Measurements from ENCODE around the gene FTO.

FTO gene

DNA sequence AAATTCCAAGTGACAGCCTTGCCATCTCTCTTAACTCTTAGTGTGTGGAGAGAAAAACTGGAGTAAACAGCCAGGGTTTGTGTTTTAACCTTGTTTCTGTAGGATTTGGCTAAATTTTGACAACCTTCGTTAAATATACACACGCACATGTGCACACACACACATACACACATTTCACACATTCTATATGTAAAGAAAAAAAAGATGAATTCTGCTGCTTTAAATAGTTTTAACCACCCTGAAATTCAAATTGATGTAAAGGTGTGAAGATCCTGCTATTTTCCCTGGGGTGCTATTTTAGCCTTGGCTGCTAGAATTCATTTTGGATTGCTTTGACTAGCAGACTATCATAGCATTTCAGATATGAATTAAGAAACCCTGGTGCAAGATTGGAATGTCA lies 191.9 kb downstream of the FTO start:
- Histone ChIP-seq H3K4me2 (no peak overlapping the region), H2AFZ (ENCODE audit: low read depth) (no peak overlapping the region), H3K9ac (no peak overlapping the region), H3K27ac (no peak overlapping the region), H3K4me3 (IDR thresholded peaks at IDR 0.05; ENCODE audit: insufficient read depth, low read depth, low read length) (no peak overlapping the region), H3K4me1 (ENCODE audit: low read depth, poor library complexity, severe bottlenecking) (no peaks in the 10 kb centered on the region), H3K36me3 (ENCODE audit: insufficient read depth) (no peaks in the 10 kb centered on the region), H3K27me3 (ENCODE audit: insufficient read depth, low read depth) (no peaks in the 10 kb centered on the region), H3K79me2 (ENCODE audit: insufficient read depth, low read depth) (no peaks in the 10 kb centered on the region), H4K20me1 (ENCODE audit: insufficient read depth) (no peaks in the 10 kb centered on the region)
- TF ChIP-seq, protein P1, sequence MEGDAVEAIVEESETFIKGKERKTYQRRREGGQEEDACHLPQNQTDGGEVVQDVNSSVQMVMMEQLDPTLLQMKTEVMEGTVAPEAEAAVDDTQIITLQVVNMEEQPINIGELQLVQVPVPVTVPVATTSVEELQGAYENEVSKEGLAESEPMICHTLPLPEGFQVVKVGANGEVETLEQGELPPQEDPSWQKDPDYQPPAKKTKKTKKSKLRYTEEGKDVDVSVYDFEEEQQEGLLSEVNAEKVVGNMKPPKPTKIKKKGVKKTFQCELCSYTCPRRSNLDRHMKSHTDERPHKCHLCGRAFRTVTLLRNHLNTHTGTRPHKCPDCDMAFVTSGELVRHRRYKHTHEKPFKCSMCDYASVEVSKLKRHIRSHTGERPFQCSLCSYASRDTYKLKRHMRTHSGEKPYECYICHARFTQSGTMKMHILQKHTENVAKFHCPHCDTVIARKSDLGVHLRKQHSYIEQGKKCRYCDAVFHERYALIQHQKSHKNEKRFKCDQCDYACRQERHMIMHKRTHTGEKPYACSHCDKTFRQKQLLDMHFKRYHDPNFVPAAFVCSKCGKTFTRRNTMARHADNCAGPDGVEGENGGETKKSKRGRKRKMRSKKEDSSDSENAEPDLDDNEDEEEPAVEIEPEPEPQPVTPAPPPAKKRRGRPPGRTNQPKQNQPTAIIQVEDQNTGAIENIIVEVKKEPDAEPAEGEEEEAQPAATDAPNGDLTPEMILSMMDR (conservative IDR thresholded peaks at IDR 0.05; ENCODE audit: low read depth, low read length), result no peak

DNA sequence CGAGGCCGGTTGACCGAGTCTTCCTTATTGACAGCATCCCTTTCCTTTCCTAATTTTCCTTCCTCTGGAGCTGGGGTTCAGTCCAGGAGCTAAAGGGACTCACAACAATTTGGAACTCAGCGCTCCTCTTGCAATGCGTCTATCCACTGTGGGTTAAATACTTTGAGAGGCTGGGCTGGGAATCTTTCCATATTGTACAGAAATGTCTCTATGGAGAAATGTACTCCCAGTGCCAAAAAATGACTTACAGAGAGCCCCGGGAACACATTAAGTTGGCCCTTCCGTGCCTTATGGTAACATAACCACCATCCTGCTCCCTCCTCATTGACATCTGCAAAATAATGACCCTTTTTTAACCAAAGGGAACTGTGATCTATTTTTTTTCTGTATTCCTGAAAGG lies 192.8 kb downstream of the FTO start:
- TF ChIP-seq, protein P1 (conservative IDR thresholded peaks at IDR 0.05; ENCODE audit: low read depth, low read length), result no peak
- no peak overlapping the region for H3K4me3 ChIP-seq (IDR thresholded peaks at IDR 0.05; ENCODE audit: insufficient read depth, low read depth, low read length)
- no peaks in the 10 kb centered on the region for H3K36me3 ChIP-seq (ENCODE audit: insufficient read depth)
- H2AFZ ChIP-seq (ENCODE audit: low read depth), result no peak overlapping the region
- no peak overlapping the region for H3K4me2 ChIP-seq
- no peak overlapping the region for H3K9ac ChIP-seq
- H3K4me1 ChIP-seq (ENCODE audit: low read depth, poor library complexity, severe bottlenecking), result no peaks in the 10 kb centered on the region
- H3K27ac ChIP-seq, result no peak overlapping the region
- no peaks in the 10 kb centered on the region for H3K79me2 ChIP-seq (ENCODE audit: insufficient read depth, low read depth)
- H4K20me1 ChIP-seq (ENCODE audit: insufficient read depth), result no peaks in the 10 kb centered on the region
- no peaks in the 10 kb centered on the region for H3K27me3 ChIP-seq (ENCODE audit: insufficient read depth, low read depth)

DNA sequence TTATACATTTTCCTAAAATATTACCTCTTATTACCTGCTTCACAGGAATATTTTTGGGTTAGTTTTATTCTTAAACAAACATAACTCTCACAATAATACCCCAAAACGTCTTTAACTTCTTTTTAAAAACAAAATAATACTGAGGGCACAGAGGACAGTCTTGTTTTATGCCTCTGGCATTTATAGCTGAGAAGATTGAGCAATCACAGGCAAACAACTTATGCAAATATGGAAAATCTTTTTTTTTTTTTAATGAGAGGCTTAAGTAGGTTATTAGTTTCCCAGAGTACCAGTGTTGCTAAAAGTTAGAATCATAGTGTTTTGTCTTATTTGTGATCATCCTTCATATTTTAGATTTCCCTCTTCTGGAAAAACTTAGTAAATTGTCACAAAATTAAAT lies 195.0 kb downstream of the FTO start:
- Histone ChIP-seq H4K20me1 (ENCODE audit: insufficient read depth) (no peaks in the 10 kb centered on the region), H3K27me3 (ENCODE audit: insufficient read depth, low read depth) (no peaks in the 10 kb centered on the region), H3K4me2 (no peak overlapping the region), H3K36me3 (ENCODE audit: insufficient read depth) (no peaks in the 10 kb centered on the region), H3K4me3 (IDR thresholded peaks at IDR 0.05; ENCODE audit: insufficient read depth, low read depth, low read length) (no peak overlapping the region), H3K9ac (no peak overlapping the region), H3K4me1 (ENCODE audit: low read depth, poor library complexity, severe bottlenecking) (no peaks in the 10 kb centered on the region), H3K79me2 (ENCODE audit: insufficient read depth, low read depth) (no peaks in the 10 kb centered on the region), H3K27ac (no peak overlapping the region), H2AFZ (ENCODE audit: low read depth) (no peak overlapping the region)
- TF ChIP-seq, protein P1 (conservative IDR thresholded peaks at IDR 0.05; ENCODE audit: low read depth, low read length), result no peak

DNA sequence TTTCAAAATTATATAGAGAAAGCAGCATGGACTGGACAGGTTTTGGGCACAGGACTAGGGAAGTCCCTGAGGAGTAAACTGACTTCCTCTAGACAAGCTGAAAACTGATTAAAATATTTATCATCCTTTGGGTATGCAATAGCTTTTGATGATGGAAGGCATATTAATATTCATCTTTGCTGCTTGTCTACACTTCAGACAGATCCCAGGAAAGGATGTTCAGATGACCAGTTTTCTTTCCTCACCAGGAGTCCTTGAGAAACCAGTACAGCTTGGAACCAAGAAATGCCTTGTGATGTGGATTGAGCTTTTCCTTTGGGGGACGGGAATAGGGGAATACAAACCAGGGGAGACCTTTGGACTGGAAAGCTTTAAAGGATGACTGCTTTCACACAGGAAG lies 195.5 kb downstream of the FTO start:
- Histone ChIP-seq H3K9ac (no peak overlapping the region), H3K27me3 (ENCODE audit: insufficient read depth, low read depth) (no peaks in the 10 kb centered on the region), H3K79me2 (ENCODE audit: insufficient read depth, low read depth) (no peaks in the 10 kb centered on the region), H3K4me3 (IDR thresholded peaks at IDR 0.05; ENCODE audit: insufficient read depth, low read depth, low read length) (no peak overlapping the region), H3K4me1 (ENCODE audit: low read depth, poor library complexity, severe bottlenecking) (no peaks in the 10 kb centered on the region), H3K36me3 (ENCODE audit: insufficient read depth) (no peaks in the 10 kb centered on the region), H3K4me2 (no peak overlapping the region), H4K20me1 (ENCODE audit: insufficient read depth) (no peaks in the 10 kb centered on the region), H2AFZ (ENCODE audit: low read depth) (no peak overlapping the region), H3K27ac (no peak overlapping the region)
- TF ChIP-seq, protein P1 (conservative IDR thresholded peaks at IDR 0.05; ENCODE audit: low read depth, low read length), result no peak

DNA sequence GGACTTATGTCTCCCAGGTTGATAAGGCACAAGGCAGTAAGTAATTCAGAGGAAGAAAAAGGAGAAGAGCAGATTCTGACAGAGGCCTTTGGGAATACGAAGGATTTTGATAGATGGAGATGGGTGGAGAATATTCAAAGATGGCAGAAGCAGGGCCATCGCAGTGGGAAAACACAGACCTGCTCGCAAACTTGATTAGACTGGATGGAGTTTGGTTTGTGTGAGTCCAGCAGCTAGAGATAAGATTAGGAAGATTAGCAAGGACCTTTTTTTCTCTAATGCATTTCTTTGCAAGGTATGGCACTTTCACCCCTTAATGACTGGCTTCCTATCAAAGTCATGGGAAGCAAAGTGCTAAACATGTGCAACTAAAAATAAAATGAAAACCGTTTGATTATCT lies 196.7 kb downstream of the FTO start:
- Histone ChIP-seq H3K27ac (no peak overlapping the region), H3K4me2 (no peak overlapping the region), H3K27me3 (ENCODE audit: insufficient read depth, low read depth) (no peaks in the 10 kb centered on the region), H3K79me2 (ENCODE audit: insufficient read depth, low read depth) (no peaks in the 10 kb centered on the region), H3K4me3 (IDR thresholded peaks at IDR 0.05; ENCODE audit: insufficient read depth, low read depth, low read length) (no peak overlapping the region), H3K36me3 (ENCODE audit: insufficient read depth) (no peaks in the 10 kb centered on the region), H3K9ac (no peak overlapping the region), H3K4me1 (ENCODE audit: low read depth, poor library complexity, severe bottlenecking) (no peaks in the 10 kb centered on the region), H4K20me1 (ENCODE audit: insufficient read depth) (no peaks in the 10 kb centered on the region), H2AFZ (ENCODE audit: low read depth) (no peak overlapping the region)
- TF ChIP-seq, protein P1 (conservative IDR thresholded peaks at IDR 0.05; ENCODE audit: low read depth, low read length), result no peak
